Muscle layer of colon (tissue), 2 donors: Measurements from ENCODE around the gene PRDM16.
"Not testable (repeated sequence)": the region's sequence is repeated elsewhere in the genome, so short reads cannot be mapped to it uniquely, and the experiment has no call there.

ENCODE experiments used
- H3K27ac ChIP-seq: one replicate; pipeline ENCODE4 v1.7.0; 2013; ENCODE audit warnings: low read depth, mild to moderate bottlenecking, low read length, moderate library complexity
- H3K27me3 ChIP-seq, 2 donors: one replicate each; pipeline ENCODE4 v1.7.0; 2013; ENCODE audit warnings: low read length in 2 of 2, mild to moderate bottlenecking in 2 of 2; ENCODE audit not compliant: insufficient read depth in 2 of 2, control insufficient read depth in 1 of 2
- H3K36me3 ChIP-seq: one replicate; pipeline ENCODE4 v1.7.0; 2013; ENCODE audit warnings: mild to moderate bottlenecking, low read length; ENCODE audit not compliant: insufficient read depth
- H3K4me1 ChIP-seq: one replicate; pipeline ENCODE4 v1.7.0; 2013; ENCODE audit warnings: mild to moderate bottlenecking, low read length; ENCODE audit not compliant: insufficient read depth
- H3K4me3 ChIP-seq, 2 donors: one replicate each; pipeline ENCODE4 v1.7.0; 2013; ENCODE audit warnings: low read length in 2 of 2, low read depth in 1 of 2, mild to moderate bottlenecking in 1 of 2, moderate library complexity in 1 of 2
- H3K9ac ChIP-seq: one replicate; pipeline ENCODE4 v1.7.0; 2013; ENCODE audit warnings: low read length
- H3K9me3 ChIP-seq: one replicate; pipeline ENCODE4 v1.7.0; 2013; ENCODE audit warnings: mild to moderate bottlenecking, low read length
- donor health status: abdominal sarcoma.
- donor health status: Adenocarcinoma of cecum.

PRDM16 gene

GRCh38 chr1:3155926-3156220, 86.9 kb downstream of the PRDM16 start:
- Histone ChIP-seq H3K27me3 (peaks cover 0 to 24% of the 10 kb centered on the region in 2 donors), H3K4me1 (no peaks in the 10 kb centered on the region), H3K36me3 (no peaks in the 10 kb centered on the region), H3K4me3 (no peak overlapping the region), H3K9me3 (no peaks in the 10 kb centered on the region), H3K27ac (no peak overlapping the region), H3K9ac (no peak overlapping the region)

DNA sequence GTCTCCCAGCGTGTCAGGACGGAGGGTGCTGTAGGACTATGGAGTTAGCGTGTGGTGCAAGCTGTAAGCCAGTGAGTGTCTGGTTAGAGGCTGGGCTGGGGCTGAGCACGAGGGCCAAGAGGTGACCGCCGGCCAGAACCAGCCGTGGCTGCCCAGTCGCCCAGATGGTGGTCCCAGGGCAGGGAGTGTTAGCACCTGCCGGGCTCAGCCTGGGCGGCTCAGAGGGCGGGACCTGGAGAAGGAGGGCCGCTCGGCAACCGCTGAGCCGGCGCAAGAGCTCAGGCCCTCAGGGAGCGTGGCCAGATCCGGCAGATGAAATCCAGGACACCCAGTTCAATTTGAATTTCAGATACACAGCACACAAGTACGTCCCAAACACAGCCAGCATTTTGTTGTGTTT, 87.9 kb downstream of the PRDM16 start:
- Histone ChIP-seq H3K27ac (no peak overlapping the region), H3K9me3 (no peaks in the 10 kb centered on the region), H3K27me3 (peaks cover 0 to 27% of the 10 kb centered on the region in 2 donors), H3K4me1 (no peaks in the 10 kb centered on the region), H3K36me3 (no peaks in the 10 kb centered on the region), H3K4me3 (no peak overlapping the region), H3K9ac (no peak overlapping the region)

- Histone ChIP-seq H3K4me3 (no peak overlapping the region), H3K9ac (no peak overlapping the region), H3K9me3 (no peaks in the 10 kb centered on the region), H3K27me3 (peaks cover 0 to 31% of the 10 kb centered on the region in 2 donors), H3K4me1 (no peaks in the 10 kb centered on the region), H3K36me3 (no peaks in the 10 kb centered on the region), H3K27ac (no peak overlapping the region)
Observed at GRCh38 chr1:3158347-3158746, 89.3 kb downstream of the PRDM16 start.

DNA sequence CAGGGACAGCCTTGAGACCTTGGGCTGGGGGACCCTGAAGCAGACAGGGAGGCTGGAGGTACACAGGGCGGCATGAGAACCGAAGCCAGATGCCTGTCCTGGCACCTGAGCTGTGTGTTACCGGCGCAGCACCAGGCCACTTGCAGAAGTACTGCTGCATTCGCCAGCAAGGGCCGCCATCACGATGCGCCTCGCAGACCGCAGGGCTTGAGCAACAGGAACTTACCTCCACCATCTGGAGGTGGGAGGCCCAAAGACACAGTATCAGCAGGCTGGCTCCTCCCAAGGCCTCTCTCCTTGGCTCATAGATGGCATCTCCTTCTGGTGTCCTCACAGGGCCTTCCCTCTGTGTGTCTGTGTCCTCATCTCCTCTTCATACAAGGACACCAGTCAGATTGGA, 90.1 kb downstream of the PRDM16 start:
- Histone ChIP-seq H3K9ac (no peak overlapping the region), H3K27me3 (peaks cover 0 to 27% of the 10 kb centered on the region in 2 donors), H3K27ac (no peak overlapping the region), H3K9me3 (no peaks in the 10 kb centered on the region), H3K36me3 (no peaks in the 10 kb centered on the region), H3K4me1 (no peaks in the 10 kb centered on the region), H3K4me3 (no peak overlapping the region)

- H3K4me1 ChIP-seq: no peaks in the 10 kb centered on the region
- no peak overlapping the region for H3K27ac ChIP-seq
- H3K9ac ChIP-seq: no peak overlapping the region
- no peaks in the 10 kb centered on the region for H3K9me3 ChIP-seq
- no peaks in the 10 kb centered on the region for H3K36me3 ChIP-seq
- H3K27me3 ChIP-seq: peaks cover 0 to 23% of the 10 kb centered on the region in 2 donors
- no peak overlapping the region for H3K4me3 ChIP-seq
Observed at GRCh38 chr1:3159996-3160395, 91.0 kb downstream of the PRDM16 start.

GRCh38 chr1:3160647-3161145, 91.7 kb downstream of the PRDM16 start:
- Histone ChIP-seq H3K9ac (no peak overlapping the region), H3K36me3 (no peaks in the 10 kb centered on the region), H3K9me3 (no peaks in the 10 kb centered on the region), H3K27me3 (peaks cover 0 to 23% of the 10 kb centered on the region in 2 donors), H3K4me1 (no peaks in the 10 kb centered on the region), H3K27ac (no peak overlapping the region), H3K4me3 (no peak overlapping the region)

GRCh38 chr1:3161176-3161840, 92.3 kb downstream of the PRDM16 start:
- Histone ChIP-seq H3K9ac (no peak overlapping the region), H3K36me3 (no peaks in the 10 kb centered on the region), H3K4me1 (no peaks in the 10 kb centered on the region), H3K4me3 (no peak overlapping the region), H3K9me3 (no peaks in the 10 kb centered on the region), H3K27me3 (peaks cover 0 to 23% of the 10 kb centered on the region in 2 donors), H3K27ac (no peak overlapping the region)

DNA sequence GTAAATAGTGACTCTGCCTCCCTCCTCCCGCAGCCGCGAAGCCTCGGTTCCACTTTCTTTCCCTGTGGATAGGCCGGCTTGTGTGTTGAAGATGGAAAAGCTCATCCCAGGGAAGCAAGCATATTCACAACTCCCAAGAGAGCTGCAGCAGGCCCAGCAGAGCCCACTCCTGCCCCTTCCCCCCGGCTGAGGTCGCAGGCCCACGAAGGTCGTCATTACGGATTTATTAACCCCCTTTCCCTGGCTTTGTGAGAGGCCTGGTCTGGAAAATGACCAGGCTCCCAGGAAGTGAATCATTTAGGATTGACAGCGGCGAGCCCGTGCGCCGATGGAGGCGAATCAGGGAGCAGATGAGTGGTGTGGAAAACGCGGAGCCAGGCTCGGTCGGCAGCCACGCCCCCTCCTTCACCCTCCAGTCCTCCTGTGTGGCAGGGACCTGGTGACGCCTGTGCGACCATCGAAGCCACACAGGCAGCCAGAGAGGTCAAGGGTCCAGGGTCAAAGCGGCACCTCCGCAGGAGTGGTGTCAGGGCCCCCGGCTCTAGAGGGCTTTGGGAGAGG, 93.4 kb downstream of the PRDM16 start:
- Histone ChIP-seq H3K9ac (no peak overlapping the region), H3K27me3 (peaks cover 0 to 17% of the 10 kb centered on the region in 2 donors), H3K36me3 (no peaks in the 10 kb centered on the region), H3K9me3 (no peaks in the 10 kb centered on the region), H3K27ac (no peak overlapping the region), H3K4me1 (no peaks in the 10 kb centered on the region), H3K4me3 (no peak overlapping the region)

- H3K4me3 ChIP-seq: no peak overlapping the region
- no peak overlapping the region for H3K9ac ChIP-seq
- no peaks in the 10 kb centered on the region for H3K4me1 ChIP-seq
- H3K27me3 ChIP-seq: peaks cover 0 to 17% of the 10 kb centered on the region in 2 donors
- H3K9me3 ChIP-seq: no peaks in the 10 kb centered on the region
- no peaks in the 10 kb centered on the region for H3K36me3 ChIP-seq
- no peak overlapping the region for H3K27ac ChIP-seq
Observed at GRCh38 chr1:3163356-3163755, 94.4 kb downstream of the PRDM16 start.

GRCh38 chr1:3164671-3165070, 95.7 kb downstream of the PRDM16 start:
- no peak overlapping the region for H3K27ac ChIP-seq
- H3K4me1 ChIP-seq: peaks cover under 1% of the 10 kb centered on the region
- H3K27me3 ChIP-seq: peaks cover 0 to 17% of the 10 kb centered on the region in 2 donors
- no peaks in the 10 kb centered on the region for H3K9me3 ChIP-seq
- H3K4me3 ChIP-seq: no peak overlapping the region
- no peak overlapping the region for H3K9ac ChIP-seq
- H3K36me3 ChIP-seq: no peaks in the 10 kb centered on the region

DNA sequence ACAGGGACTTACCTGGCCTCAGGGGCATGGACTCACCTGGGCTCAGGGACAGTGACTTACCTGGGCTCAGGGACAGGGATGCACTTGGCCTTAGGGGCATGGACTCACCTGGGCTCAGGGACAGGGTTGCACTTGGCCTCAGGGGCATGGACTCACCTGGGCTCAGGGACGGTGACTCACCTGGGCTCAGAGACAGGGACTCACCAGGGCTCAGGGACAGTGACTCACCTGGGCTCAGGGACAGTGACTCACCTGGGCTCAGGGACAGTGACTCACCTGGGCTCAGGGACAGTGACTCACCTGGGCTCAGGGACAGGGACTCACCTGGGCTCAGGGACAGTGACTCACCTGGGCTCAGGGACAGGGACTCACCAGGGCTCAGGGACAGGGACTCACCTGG, 96.2 kb downstream of the PRDM16 start:
- not testable (repeated sequence) for H3K9ac ChIP-seq, H3K4me1 ChIP-seq, H3K36me3 ChIP-seq, H3K4me3 ChIP-seq, H3K27ac ChIP-seq, H3K9me3 ChIP-seq
- H3K27me3 ChIP-seq: peaks cover 0 to 17% of the 10 kb centered on the region in 2 donors
